ENCODE data around the gene TIMM44. TPM values are rescaled to one million over a fixed set of nuclear protein-coding genes. Genes with fewer than 3 reads are reported as not detected.

TIMM44 gene
- polyA plus RNA-seq (2012; ENCODE audit: insufficient read depth, insufficient read length, low read depth) = 277 TPM

DNA sequence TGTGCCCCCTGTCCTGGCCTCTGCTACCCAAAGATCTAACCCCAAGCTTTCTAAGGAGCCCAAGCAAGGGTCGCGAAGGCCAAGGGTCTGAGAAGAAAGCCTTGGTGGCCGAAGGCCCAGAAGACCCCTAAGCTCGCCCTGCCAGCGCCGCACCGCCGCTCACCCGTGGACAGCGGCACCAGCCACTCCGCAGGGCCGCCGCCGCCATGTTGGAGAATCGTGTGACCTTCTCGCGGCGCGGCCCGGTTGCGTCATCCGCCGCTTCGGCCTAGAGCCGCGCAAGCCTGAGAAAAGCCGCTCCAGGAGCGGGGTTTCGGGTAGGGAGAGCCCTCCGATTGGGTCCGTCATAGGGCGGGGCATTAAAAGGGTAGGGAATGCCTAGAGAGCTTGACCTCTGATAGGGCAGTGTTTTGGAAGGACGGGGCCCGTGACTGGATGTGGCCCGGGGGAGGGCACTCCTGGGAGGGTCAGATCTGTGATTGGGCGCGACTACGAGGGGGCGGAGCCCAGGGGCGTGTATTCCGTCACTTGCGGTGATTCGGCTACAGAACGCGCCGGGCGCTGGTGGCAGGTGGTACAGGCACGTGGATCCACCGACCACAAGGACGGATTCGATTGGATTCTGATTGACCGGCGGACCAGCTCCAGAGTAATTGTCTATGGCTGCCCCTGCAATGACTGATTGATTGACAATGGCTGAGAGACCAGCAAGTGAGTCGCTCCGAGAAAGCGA is at the start of gene TIMM44:
TSS of gene TIMM44 (minus strand) at position 223 of the 733 bp plus-strand sequence. CDS start at position 208, 15 bp downstream.
- peak within 1 kb of the TSS; percentile 90 for H3K4me3 ChIP-seq (ENCODE audit: low read depth, low read length)
- no peaks in the 10 kb centered on the region for H3K27me3 ChIP-seq
- no peaks in the 10 kb centered on the region for H3K9me3 ChIP-seq
- TF ChIP-seq, protein P1, sequence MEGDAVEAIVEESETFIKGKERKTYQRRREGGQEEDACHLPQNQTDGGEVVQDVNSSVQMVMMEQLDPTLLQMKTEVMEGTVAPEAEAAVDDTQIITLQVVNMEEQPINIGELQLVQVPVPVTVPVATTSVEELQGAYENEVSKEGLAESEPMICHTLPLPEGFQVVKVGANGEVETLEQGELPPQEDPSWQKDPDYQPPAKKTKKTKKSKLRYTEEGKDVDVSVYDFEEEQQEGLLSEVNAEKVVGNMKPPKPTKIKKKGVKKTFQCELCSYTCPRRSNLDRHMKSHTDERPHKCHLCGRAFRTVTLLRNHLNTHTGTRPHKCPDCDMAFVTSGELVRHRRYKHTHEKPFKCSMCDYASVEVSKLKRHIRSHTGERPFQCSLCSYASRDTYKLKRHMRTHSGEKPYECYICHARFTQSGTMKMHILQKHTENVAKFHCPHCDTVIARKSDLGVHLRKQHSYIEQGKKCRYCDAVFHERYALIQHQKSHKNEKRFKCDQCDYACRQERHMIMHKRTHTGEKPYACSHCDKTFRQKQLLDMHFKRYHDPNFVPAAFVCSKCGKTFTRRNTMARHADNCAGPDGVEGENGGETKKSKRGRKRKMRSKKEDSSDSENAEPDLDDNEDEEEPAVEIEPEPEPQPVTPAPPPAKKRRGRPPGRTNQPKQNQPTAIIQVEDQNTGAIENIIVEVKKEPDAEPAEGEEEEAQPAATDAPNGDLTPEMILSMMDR (IDR thresholded peaks at IDR 0.05; ENCODE audit: low read depth, low read length) = no peak
- peak; percentile 99 for DNase-seq
- no peaks in the 10 kb centered on the region for H3K4me1 ChIP-seq
- peaks cover 24% of the 10 kb centered on the region for H3K36me3 ChIP-seq

DNA sequence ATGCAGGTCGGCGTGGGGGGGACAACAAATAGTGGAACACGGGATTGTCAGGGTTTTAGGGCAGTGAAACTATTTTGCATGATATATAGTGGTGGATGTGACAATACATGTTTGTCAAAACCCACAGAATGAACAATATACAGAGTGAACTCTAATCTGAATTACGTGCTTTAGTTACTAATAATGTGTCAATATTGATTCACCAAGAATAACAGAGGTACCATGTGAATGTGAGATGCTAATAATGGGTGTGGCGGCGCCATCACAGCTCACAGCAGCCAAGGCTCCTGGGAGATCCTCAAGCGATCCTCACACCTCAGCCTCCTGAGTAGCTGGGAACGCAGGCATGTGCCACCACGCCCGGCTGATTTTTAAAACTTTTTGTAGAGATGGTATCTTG is 49.1 kb upstream of the TIMM44 start:
- TF ChIP-seq, protein P1 (IDR thresholded peaks at IDR 0.05; ENCODE audit: low read depth, low read length) = no peak

GRCh38 chr19:7989071-7989575 is 45.7 kb upstream of the TIMM44 start:
- DNase-seq = no peak
- peaks cover 66% of the 10 kb centered on the region for H3K36me3 ChIP-seq
- H3K4me1 ChIP-seq = no peaks in the 10 kb centered on the region
- TF ChIP-seq, protein P1 (IDR thresholded peaks at IDR 0.05; ENCODE audit: low read depth, low read length) = no peak
- H3K27me3 ChIP-seq = no peaks in the 10 kb centered on the region
- H3K9me3 ChIP-seq = no peaks in the 10 kb centered on the region
- H3K4me3 ChIP-seq (ENCODE audit: low read depth, low read length) = no peak overlapping the region

More for the DNA sequence above, 49.1 kb upstream of the TIMM44 start:
- H3K9me3 ChIP-seq = no peaks in the 10 kb centered on the region
- no peaks in the 10 kb centered on the region for H3K27me3 ChIP-seq
- H3K4me1 ChIP-seq = no peaks in the 10 kb centered on the region
- H3K4me3 ChIP-seq (ENCODE audit: low read depth, low read length) = no peak overlapping the region
- peaks cover 46% of the 10 kb centered on the region for H3K36me3 ChIP-seq
- no peak for DNase-seq

DNA sequence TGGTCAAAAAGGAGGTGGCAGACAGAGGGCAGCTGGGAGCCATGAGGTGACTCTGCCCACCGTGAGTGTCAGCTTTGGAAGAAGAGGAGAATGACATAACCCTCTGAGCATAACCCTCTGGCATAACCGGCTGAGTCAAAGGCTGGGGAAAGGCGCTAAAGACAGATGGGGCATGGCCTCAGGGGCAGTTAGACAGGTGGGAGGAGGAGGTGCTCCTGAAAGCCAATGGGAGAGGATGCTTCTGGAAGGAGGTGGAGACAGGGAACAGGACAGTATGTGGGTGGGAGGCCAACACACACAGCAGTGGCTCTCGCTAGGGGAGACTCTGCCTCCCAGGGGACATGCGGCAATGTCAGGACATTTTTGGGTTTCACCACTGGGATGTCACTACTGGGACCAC is 44.8 kb upstream of the TIMM44 start:
- Histone ChIP-seq H3K36me3 (peaks cover 72% of the 10 kb centered on the region), H3K4me1 (no peaks in the 10 kb centered on the region), H3K27me3 (no peaks in the 10 kb centered on the region), H3K9me3 (no peaks in the 10 kb centered on the region), H3K4me3 (ENCODE audit: low read depth, low read length) (no peak overlapping the region)
- TF ChIP-seq, protein P1 (IDR thresholded peaks at IDR 0.05; ENCODE audit: low read depth, low read length) = no peak
- DNase-seq = no peak

GRCh38 chr19:7987114-7987768 is 43.8 kb upstream of the TIMM44 start:
- TF ChIP-seq, protein P1 (IDR thresholded peaks at IDR 0.05; ENCODE audit: low read depth, low read length) = no peak
- no peak overlapping the region for H3K4me3 ChIP-seq (ENCODE audit: low read depth, low read length)
- peaks cover 83% of the 10 kb centered on the region for H3K36me3 ChIP-seq
- no peak for DNase-seq
- H3K4me1 ChIP-seq = no peaks in the 10 kb centered on the region
- H3K27me3 ChIP-seq = no peaks in the 10 kb centered on the region
- H3K9me3 ChIP-seq = no peaks in the 10 kb centered on the region
